Glutamatergic neuron (in vitro differentiated cells): ENCODE measurements around the gene DDX41. TPM values are rescaled to one million over a fixed set of nuclear protein-coding genes. Genes with fewer than 3 reads are reported as not detected.

Source experiments
- DNase-seq: peaks from one replicate; pipeline ENCODE4 v3.0.0; 2022
- H3K27ac Mint-ChIP-seq: one replicate; pipeline ENCODE4 v1.8.0; 2020; ENCODE audit warnings: mild to moderate bottlenecking, mixed read lengths, inconsistent platforms; ENCODE audit not compliant: unreplicated experiment
- H3K27me3 Mint-ChIP-seq: one replicate; pipeline ENCODE4 v1.8.0; 2020; ENCODE audit warnings: mild to moderate bottlenecking, moderate library complexity, mixed read lengths, inconsistent platforms; ENCODE audit not compliant: unreplicated experiment
- H3K36me3 Mint-ChIP-seq: one replicate; pipeline ENCODE4 v1.8.0; 2020; ENCODE audit warnings: mild to moderate bottlenecking, mixed read lengths, inconsistent platforms; ENCODE audit not compliant: unreplicated experiment
- H3K4me1 Mint-ChIP-seq: one replicate; pipeline ENCODE4 v1.8.0; 2020; ENCODE audit warnings: mild to moderate bottlenecking, low read depth, mixed read lengths, inconsistent platforms; ENCODE audit not compliant: unreplicated experiment
- H3K4me3 Mint-ChIP-seq: one replicate; pipeline ENCODE4 v1.8.0; 2020; ENCODE audit warnings: mild to moderate bottlenecking, mixed read lengths, inconsistent platforms; ENCODE audit not compliant: unreplicated experiment
- H3K9me3 Mint-ChIP-seq: one replicate; pipeline ENCODE4 v1.8.0; 2020; ENCODE audit warnings: mild to moderate bottlenecking, moderate library complexity, mixed read lengths, inconsistent platforms; ENCODE audit not compliant: unreplicated experiment
- total RNA-seq: library from RNA; stranded (reverse); fragmentation: NEBNext Ultra II Directional; extraction: Animal tissue kit (Norgen Biotek cat#: 25700); gene quantifications from one replicate; pipeline ENCODE4 v1.2.1, GENCODE V29; 2021; ENCODE audit not compliant: unreplicated experiment
- TF ChIP-seq, protein P1 (sequence below): fragments of 200-600 bp; sonication (generic); IDR thresholded peaks from one replicate; pipeline ENCODE4 v1.5.0; 2021; ENCODE audit not compliant: partially characterized antibody, unreplicated experiment

Gene DDX41
- total RNA-seq, 1 donor from 2014 or later, result 125 TPM

GRCh38 chr5:177491429-177491945 lies 25.3 kb downstream of the DDX41 start:
- TF ChIP-seq, protein P1, sequence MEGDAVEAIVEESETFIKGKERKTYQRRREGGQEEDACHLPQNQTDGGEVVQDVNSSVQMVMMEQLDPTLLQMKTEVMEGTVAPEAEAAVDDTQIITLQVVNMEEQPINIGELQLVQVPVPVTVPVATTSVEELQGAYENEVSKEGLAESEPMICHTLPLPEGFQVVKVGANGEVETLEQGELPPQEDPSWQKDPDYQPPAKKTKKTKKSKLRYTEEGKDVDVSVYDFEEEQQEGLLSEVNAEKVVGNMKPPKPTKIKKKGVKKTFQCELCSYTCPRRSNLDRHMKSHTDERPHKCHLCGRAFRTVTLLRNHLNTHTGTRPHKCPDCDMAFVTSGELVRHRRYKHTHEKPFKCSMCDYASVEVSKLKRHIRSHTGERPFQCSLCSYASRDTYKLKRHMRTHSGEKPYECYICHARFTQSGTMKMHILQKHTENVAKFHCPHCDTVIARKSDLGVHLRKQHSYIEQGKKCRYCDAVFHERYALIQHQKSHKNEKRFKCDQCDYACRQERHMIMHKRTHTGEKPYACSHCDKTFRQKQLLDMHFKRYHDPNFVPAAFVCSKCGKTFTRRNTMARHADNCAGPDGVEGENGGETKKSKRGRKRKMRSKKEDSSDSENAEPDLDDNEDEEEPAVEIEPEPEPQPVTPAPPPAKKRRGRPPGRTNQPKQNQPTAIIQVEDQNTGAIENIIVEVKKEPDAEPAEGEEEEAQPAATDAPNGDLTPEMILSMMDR, result peak; percentile 100
- DNase-seq, result peak; percentile 98
- H3K4me3 Mint-ChIP-seq, result peak overlapping the region; percentile 83
- H3K27ac Mint-ChIP-seq, result peak overlapping the region; percentile 93
- H3K9me3 Mint-ChIP-seq, result peaks cover 8% of the 10 kb centered on the region
- peaks cover 17% of the 10 kb centered on the region for H3K4me1 Mint-ChIP-seq
- peaks cover 7% of the 10 kb centered on the region for H3K27me3 Mint-ChIP-seq
- no peaks in the 10 kb centered on the region for H3K36me3 Mint-ChIP-seq

- H3K27me3 Mint-ChIP-seq, result peaks cover 7% of the 10 kb centered on the region
- H3K9me3 Mint-ChIP-seq, result peaks cover 8% of the 10 kb centered on the region
- H3K4me3 Mint-ChIP-seq, result peak overlapping the region; percentile 83
- TF ChIP-seq, protein P1, result no peak
- H3K27ac Mint-ChIP-seq, result peak overlapping the region; percentile 93
- no peaks in the 10 kb centered on the region for H3K36me3 Mint-ChIP-seq
- no peak for DNase-seq
- H3K4me1 Mint-ChIP-seq, result peaks cover 17% of the 10 kb centered on the region
Measured at GRCh38 chr5:177490992-177491391, 25.8 kb downstream of the DDX41 start.

- Mint-ChIP-seq H3K36me3 (no peaks in the 10 kb centered on the region), H3K9me3 (peaks cover 10% of the 10 kb centered on the region), H3K27ac (peak overlapping the region; percentile 93), H3K4me1 (peaks cover 18% of the 10 kb centered on the region), H3K27me3 (peaks cover 7% of the 10 kb centered on the region), H3K4me3 (peak overlapping the region; percentile 83)
- TF ChIP-seq, protein P1, result no peak
- no peak for DNase-seq
Measured at GRCh38 chr5:177490311-177490991, 26.3 kb downstream of the DDX41 start.

DNA sequence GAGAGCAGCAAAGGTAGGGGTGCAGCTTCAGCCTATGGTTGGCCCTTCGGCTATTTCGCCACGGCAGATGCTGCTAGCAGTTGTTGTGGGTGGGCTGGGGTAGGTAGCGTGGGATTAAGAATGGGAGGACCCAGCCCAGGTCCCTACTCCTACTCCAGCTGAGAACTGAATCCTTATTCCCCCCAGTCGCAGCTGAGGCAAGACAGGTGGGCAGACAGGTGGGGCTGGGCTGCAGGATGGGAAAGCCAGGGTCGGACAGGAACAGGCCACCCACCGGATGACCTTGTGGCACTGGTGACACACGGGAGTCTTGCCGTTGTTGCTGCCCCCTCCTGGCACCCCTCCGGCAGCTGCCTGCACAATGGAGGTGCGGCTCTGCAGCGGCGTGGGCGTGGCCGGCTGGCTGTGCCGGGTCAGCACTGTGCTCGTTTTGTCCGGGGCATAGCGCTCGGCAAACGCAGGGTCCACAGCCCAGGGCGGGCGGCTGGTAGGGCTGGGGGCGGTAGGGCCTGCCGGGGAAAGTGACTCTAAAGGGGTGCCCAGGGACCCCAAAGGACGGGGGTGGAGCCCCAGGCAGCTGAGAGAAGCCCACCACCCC lies 27.5 kb downstream of the DDX41 start:
- DNase-seq, result peak; percentile 73
- Mint-ChIP-seq H3K9me3 (peaks cover 19% of the 10 kb centered on the region), H3K4me3 (peak overlapping the region; percentile 67), H3K4me1 (peaks cover 30% of the 10 kb centered on the region), H3K36me3 (no peaks in the 10 kb centered on the region), H3K27me3 (peaks cover 14% of the 10 kb centered on the region), H3K27ac (peak overlapping the region; percentile 81)
- TF ChIP-seq, protein P1, result peak; percentile 18

DNA sequence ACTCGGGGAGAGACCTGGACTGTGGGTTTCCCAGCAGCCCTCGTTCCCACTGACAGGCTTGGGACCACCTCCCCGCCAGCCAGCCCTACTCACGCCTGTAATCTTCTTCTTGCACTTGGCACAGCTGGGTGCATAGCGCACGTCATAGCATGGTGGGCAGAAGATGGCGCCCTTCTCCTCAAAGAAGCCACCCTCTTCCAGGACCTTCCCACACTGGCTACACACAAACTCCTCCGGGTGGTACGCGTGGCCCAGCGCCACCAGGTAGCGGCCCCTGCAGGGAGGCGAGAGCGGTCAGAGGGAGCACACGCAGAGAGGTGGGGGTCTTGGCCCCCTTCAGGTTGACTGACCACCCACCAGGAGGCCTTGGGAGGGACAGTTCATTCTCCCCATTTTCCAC lies 28.8 kb downstream of the DDX41 start:
- TF ChIP-seq, protein P1, result no peak
- no peak for DNase-seq
- Mint-ChIP-seq H3K27me3 (peaks cover 18% of the 10 kb centered on the region), H3K4me3 (no peak overlapping the region), H3K4me1 (peaks cover 34% of the 10 kb centered on the region), H3K36me3 (no peaks in the 10 kb centered on the region), H3K9me3 (peaks cover 20% of the 10 kb centered on the region), H3K27ac (no peak overlapping the region)
